PFSK-1 (cell line): ENCODE measurements around the gene ZBP1.
A peak's percentile ranks its signal among the peaks of the same experiment; 100 is the strongest.

Source experiments
- FOXP2 ChIP-seq: optimal IDR thresholded peaks from 2 replicates; pipeline ENCODE3; 2011; ENCODE audit warnings: borderline replicate concordance, control low read depth, inconsistent platforms; ENCODE audit not compliant: insufficient read depth; ENCODE audit errors: extremely low read length, extremely low read depth
- POLR2AphosphoS5 ChIP-seq: IDR thresholded peaks from 2 replicates; pipeline ENCODE4 v1.6.1; 2012; ENCODE audit warnings: low read depth, mild to moderate bottlenecking, control low read depth, low read length, moderate library complexity
- SIN3A ChIP-seq: IDR thresholded peaks from 2 replicates; pipeline ENCODE4 v1.6.1; 2012; ENCODE audit warnings: mild to moderate bottlenecking, low read length, moderate library complexity, borderline replicate concordance; ENCODE audit not compliant: insufficient read depth
- TAF1 ChIP-seq: IDR thresholded peaks from 2 replicates; pipeline ENCODE4 v1.6.1; 2012; ENCODE audit warnings: low read length, control low read depth, borderline replicate concordance; ENCODE audit not compliant: insufficient read depth
- TF ChIP-seq, protein P1 (sequence below), 2 experiments: IDR thresholded peaks; 2 replicates each; pipeline versions ENCODE4 v1.6.1 to v1.8.0; 2011 to 2012; ENCODE audit warnings: low read depth in 2 of 2, low read length in 2 of 2, control low read depth in 1 of 2, inconsistent platforms in 1 of 2, mild to moderate bottlenecking in 1 of 2, moderate library complexity in 1 of 2; ENCODE audit not compliant: insufficient read depth in 1 of 2

ZBP1 gene

DNA sequence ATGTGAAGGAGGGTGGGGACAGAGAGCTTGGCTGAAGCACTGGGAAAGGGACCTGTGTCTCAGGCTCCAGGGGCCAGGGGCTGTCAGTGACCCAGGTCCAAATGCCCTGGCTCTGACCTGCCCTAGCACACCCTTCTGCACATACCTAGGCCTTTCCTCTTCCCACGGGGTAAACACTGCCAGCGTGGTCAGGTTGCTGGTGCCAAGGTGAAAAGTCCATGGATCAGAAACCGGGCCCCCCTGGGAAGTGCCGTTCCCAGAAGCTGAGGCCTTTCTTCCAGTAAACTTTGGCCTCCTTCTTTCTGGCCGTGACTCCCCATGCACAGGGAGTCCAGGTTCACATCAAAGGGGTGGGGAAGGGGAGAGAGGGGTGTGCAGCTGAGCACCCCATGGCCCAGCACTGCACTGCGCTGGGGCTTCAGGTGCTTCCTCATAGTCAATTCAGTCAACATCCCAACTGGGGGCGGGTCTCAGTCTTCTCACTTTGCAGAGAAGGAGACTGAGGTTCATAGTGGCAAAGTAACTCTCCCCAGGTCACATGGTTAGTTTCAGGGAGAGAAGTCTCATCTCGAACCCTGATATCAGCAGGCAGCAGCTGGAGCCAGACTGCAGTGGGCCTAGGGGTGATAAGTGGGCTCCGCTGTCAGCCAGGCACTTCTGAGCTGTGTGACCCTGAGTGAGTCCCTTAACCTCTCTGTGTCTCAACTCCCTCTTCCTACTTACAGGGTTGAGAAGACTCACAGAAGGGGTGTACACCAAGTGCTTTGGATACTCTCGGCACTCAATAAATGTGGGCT, 42.3 kb downstream of the ZBP1 start:
- no peak for TF ChIP-seq TAF1
- TF ChIP-seq POLR2AphosphoS5, result no peak
- no peak for TF ChIP-seq SIN3A

DNA sequence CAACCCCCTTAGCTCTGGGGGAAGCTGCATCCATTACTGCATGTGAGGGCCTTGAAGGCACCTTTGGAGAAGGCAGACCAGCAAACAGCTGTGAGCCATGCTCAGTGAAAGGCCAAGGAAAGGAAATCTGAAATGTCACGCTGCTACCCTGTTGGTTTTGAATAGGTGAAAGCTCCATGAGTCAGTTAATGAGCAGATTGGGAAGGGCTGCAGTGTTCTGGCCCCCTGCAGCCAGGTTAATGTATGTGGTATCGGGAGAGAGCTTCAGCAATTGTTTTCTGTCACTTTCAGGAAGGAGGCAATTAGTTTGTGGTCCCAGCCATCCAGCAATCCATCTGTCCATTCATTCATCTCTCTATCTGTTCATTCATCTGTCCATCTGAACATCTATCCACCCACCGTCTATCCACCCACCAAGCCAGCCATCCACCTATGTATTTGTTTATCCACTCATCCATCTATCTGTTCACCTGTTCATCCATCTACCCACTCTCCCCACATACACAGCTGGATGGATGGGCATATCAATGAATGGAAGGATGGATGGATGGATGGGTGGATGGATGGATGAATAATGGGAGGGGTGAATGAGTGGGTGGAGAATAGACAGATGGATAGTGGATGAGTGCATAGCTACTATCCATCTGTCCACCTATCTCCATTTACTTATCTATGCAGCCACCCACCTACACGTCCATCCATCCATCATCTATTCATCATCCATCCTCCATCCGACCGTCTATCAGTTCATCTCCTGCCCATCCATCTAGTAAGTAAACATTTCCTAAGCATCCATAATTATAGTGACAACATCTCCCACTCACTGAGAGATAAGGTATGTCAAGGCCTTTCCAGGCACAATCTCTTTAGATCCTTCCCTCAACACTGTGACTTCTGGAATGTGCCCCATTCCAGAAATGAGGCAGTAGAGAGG, 43.3 kb downstream of the ZBP1 start:
- TF ChIP-seq, protein P1, sequence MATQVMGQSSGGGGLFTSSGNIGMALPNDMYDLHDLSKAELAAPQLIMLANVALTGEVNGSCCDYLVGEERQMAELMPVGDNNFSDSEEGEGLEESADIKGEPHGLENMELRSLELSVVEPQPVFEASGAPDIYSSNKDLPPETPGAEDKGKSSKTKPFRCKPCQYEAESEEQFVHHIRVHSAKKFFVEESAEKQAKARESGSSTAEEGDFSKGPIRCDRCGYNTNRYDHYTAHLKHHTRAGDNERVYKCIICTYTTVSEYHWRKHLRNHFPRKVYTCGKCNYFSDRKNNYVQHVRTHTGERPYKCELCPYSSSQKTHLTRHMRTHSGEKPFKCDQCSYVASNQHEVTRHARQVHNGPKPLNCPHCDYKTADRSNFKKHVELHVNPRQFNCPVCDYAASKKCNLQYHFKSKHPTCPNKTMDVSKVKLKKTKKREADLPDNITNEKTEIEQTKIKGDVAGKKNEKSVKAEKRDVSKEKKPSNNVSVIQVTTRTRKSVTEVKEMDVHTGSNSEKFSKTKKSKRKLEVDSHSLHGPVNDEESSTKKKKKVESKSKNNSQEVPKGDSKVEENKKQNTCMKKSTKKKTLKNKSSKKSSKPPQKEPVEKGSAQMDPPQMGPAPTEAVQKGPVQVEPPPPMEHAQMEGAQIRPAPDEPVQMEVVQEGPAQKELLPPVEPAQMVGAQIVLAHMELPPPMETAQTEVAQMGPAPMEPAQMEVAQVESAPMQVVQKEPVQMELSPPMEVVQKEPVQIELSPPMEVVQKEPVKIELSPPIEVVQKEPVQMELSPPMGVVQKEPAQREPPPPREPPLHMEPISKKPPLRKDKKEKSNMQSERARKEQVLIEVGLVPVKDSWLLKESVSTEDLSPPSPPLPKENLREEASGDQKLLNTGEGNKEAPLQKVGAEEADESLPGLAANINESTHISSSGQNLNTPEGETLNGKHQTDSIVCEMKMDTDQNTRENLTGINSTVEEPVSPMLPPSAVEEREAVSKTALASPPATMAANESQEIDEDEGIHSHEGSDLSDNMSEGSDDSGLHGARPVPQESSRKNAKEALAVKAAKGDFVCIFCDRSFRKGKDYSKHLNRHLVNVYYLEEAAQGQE (IDR thresholded peaks at IDR 0.05; ENCODE audit: insufficient read depth in 1 of 2, low read depth in 2 of 2, low read length in 2 of 2), result no peak
- no peak for TF ChIP-seq FOXP2
- no peak for TF ChIP-seq SIN3A
- TF ChIP-seq TAF1, result no peak
- no peak for TF ChIP-seq POLR2AphosphoS5

DNA sequence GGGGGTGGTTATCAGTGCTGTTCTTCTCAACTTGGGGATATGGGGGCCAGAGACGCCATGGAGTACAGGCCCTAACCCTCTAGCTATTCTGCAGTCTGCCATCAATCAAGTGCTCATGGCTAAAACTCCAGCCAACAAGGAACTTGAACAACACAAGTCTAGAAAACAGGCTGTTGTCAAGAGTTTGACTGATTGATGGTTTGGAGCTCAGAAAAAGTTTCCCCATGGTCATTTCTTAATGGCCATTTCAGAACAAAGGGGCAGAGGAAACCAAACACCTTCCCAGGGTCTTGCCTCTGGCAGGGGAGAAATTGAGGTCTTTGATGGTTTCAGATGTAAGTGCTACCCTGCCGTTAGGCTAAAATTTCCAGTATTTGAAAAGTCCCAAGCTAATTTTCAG, 44.2 kb downstream of the ZBP1 start:
- TF ChIP-seq TAF1 (no peak), POLR2AphosphoS5 (no peak), FOXP2 (no peak)
- TF ChIP-seq, protein P1 (IDR thresholded peaks at IDR 0.05; ENCODE audit: insufficient read depth in 1 of 2, low read depth in 2 of 2, low read length in 2 of 2), result no peak

DNA sequence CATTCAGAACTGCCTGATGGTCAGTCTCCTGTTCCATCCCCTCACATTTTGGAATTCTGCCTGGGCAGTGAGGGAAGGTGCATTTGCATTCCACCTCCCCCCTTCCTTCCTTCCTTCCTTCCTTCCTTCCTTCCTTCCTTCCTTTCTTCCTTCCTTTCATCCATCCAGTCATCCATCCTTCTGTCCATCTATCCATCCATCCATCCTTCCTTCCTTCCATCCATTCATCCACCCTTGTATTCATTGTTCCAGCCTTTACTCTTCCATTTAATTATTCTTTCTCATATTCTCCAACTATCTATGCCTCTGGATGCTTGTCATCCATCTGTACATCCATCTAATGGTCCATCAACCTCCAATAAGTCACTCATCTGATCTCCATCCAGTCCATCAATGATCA, 45.3 kb downstream of the ZBP1 start:
- TF ChIP-seq POLR2AphosphoS5 (no peak), FOXP2 (no peak), SIN3A (no peak), TAF1 (no peak)
- TF ChIP-seq, protein P1 (IDR thresholded peaks at IDR 0.05; ENCODE audit: insufficient read depth in 1 of 2, low read depth in 2 of 2, low read length in 2 of 2), result no peak

DNA sequence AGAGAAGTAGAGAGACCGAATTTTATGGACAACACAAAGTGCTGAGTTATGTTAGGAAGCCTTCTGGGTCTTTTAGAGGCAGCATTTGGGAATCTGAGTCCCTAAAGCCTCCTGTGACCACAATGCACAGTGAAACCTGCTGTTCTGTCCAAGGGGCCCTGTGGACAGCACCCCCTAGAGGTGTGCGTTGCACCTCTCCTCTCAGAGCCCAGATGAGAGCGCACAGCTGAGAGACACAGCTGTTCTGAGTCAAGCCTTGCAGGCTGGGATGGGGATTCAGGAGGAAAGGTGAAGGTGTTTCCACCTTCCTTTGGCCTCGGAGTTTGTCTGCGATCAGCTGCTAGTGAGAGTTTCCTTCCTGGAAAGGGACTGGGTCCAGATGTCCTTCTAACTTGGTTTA, 46.3 kb downstream of the ZBP1 start:
- no peak for TF ChIP-seq FOXP2
- TF ChIP-seq, protein P1 (IDR thresholded peaks at IDR 0.05; ENCODE audit: insufficient read depth in 1 of 2, low read depth in 2 of 2, low read length in 2 of 2), result 0 out of 4 replicates have a peak, but pooled peaks of 1 of the 2 experiments have one; percentile 13
